ENCODE measurements around the gene HPCAL1.

DNA sequence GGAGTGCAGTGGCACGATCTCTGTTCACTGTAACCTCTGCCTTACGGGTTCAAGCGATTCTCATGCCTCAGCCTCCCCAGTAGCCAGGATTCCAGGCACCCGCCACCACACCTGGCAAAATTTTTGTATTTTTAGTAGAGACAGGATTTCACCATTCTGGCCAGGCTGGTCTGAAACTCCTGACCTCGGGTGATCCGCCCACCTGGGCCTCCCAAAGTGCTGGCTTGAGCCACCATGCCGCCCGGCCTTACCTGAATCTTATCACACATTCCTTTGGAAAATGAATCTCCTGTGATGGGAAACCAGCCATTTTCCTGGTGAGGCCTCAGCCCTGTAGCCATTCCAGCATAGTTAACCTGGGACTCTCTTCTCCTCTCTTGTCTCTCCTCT lies 57.8 kb downstream of the HPCAL1 start:
- TF ChIP-seq, protein P1, sequence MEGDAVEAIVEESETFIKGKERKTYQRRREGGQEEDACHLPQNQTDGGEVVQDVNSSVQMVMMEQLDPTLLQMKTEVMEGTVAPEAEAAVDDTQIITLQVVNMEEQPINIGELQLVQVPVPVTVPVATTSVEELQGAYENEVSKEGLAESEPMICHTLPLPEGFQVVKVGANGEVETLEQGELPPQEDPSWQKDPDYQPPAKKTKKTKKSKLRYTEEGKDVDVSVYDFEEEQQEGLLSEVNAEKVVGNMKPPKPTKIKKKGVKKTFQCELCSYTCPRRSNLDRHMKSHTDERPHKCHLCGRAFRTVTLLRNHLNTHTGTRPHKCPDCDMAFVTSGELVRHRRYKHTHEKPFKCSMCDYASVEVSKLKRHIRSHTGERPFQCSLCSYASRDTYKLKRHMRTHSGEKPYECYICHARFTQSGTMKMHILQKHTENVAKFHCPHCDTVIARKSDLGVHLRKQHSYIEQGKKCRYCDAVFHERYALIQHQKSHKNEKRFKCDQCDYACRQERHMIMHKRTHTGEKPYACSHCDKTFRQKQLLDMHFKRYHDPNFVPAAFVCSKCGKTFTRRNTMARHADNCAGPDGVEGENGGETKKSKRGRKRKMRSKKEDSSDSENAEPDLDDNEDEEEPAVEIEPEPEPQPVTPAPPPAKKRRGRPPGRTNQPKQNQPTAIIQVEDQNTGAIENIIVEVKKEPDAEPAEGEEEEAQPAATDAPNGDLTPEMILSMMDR (IDR thresholded peaks at IDR 0.05) = no peak
- TF ChIP-seq POLR2A (IDR thresholded peaks at IDR 0.05) = no peak

Data from body of pancreas (tissue), 4 donors.